Fibroblast of peridontal ligament (primary cell): ENCODE data around the gene TOE1.

ENCODE experiments used
- DNase-seq: peaks from one replicate; pipeline ENCODE4 v3.0.0-alpha.2; 2010; ENCODE audit errors: extremely low read depth

The TOE1 gene

DNA sequence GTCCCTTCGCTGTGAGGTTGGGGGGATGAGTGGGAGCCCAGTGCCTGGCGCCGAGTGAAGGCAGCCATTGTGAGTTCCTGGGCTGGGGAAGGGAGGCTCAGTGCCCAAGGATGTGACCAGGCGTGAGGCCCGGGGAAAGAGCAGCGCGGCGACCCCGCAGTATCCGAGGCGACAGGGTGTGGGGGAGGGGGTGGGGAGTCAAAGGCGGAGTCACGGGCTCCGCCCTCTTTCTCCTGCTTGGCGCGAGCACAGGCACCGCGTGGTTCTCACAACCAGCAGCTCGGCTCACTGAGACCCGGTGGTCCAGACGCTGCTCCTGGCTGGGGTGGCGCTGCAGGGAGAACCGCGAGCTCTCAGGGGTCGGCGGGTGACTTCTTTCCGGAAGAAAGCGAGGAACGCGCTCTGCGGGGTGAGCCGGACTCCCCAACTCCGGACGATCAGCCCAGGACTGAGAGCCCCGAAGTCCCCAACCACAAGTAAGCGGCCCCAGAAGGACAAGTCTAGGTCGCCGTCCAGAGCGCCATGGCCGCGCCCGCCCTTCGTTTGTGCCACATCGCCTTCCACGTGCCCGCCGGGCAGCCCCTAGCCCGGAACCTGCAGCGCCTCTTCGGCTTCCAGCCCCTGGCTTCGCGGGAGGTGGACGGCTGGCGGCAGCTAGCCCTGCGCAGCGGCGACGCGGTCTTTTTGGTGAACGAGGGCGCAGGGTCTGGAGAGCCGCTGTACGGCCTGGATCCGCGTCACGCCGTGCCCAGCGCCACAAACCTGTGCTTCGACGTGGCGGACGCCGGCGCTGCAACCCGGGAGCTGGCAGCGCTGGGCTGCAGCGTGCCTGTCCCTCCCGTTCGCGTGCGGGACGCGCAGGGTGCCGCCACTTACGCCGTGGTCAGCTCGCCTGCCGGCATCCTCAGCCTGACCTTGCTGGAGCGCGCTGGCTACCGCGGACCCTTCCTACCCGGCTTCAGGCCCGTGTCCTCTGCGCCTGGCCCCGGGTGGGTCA lies 13.0 kb upstream of the TOE1 start, which contains the start of gene HPDL:
HPDL (plus strand) TSS at position 269 of the 997 bp plus-strand sequence; CDS start at position 523, 254 bp downstream.
- peak; percentile 32 for DNase-seq

- DNase-seq: no peak
These were observed 12.1 kb upstream of the TOE1 start for GRCh38 chr1:45327644-45328515.

GRCh38 chr1:45328680-45329079 lies 11.3 kb upstream of the TOE1 start:
- DNase-seq: no peak

- DNase-seq: no peak
These were observed 10.5 kb upstream of the TOE1 start for GRCh38 chr1:45329445-45329844.

DNA sequence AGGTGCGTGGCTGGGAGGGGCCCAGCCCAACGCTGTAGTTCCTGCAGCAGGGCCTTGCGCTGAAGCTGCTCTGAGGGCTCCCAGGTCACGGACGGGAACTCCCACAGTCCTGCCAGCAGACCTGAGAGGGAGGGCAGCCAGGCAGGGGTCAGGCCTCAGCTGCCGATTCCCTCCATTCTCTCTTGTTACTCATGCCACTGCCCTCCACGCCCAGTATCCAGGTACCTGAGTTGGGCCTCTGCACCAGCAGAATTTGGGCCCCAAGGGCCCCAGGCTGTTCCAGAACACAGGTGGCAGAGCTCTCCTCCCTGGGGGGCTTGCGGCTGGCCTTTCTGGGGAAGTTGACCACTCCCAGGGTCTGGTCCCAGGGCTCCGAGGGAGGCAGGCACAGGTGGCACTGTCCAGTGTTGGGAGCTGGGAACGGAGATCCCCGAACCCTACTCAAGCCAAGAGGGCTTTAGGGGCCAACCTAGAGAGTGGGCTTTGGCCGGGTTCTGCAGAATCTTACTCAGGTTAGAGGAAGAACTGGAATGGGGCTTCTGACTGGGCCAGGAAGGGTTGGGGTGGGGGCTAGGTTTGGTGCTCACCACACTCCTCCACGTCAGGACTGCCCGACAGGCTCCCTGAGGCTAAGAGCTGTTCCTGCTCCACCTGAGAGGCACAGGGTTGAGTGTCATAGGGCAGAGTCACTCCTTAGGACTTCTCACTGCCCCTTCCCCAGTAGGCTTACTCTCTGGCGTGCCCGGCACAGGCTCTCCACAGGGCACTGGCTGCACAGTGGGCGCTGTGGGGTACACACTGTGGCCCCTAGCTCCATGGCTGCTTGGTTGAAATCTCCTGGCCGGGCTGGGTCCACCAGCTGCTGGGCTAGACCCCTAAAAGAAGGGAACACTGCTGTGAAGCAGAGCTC lies 8.3 kb upstream of the TOE1 start:
- DNase-seq: no peak

DNA sequence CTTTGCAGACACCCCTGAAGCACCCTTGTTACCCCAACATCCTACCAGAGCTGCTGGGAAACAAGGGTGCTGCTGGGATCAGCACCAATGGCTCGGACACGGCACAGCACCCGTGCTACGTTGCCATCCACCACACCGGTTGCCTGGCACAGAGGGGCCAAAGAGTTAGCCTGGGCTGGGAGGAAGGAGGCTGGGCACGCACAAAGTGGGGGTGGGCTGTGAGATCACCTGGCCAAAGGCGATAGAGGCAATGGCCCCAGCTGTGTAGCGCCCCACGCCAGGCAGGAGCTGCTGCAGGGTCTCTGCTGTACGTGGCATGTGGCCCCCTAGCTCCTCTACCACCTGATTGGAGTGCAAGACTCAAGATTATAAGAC lies 7.6 kb upstream of the TOE1 start:
- no peak for DNase-seq

DNA sequence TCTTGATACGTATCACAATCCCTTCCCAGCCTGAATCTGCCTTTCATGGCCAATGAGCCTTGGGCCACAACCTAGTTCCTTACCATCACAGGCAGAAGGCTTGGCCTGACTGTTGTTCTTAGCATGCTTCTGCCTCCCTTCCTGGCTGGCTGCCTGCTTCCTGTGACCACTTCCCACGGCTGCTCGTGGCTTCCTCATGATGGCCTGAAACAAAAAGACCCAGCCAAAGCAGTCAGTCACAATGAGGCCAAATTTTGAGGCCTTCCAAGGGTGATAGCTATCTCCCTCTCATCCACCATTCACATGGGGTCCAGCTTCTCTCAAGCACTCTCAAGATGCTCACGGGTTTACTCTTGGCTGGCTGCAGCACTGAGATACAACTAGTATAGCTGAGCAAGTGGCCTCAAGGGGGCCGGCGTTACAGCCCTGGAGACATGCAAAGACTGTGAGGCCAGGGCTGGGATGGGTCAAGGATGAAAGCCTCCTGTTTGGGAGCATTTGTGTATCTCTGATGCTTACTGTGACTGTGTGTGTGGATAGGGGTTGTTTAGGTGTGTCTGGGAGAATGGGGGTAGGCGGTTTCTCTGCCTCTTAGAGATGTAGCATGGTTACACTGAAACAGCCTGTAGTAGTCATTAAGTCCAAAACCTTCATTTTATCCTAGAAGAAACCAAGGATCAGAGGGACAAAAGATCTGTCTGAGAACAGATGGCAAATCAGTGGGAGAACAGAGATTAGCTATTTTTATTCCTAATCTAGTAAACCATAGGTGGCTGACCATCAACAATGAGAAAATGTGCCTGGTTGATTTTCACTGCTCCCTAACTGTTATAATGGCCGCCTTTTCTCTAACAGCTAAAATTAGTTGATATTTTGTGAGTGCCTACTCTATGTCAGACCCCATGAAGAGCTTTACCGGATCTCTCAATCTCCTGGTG lies 5.4 kb upstream of the TOE1 start:
- DNase-seq: no peak

GRCh38 chr1:45335855-45336324 lies 4.1 kb upstream of the TOE1 start:
- DNase-seq: no peak

DNA sequence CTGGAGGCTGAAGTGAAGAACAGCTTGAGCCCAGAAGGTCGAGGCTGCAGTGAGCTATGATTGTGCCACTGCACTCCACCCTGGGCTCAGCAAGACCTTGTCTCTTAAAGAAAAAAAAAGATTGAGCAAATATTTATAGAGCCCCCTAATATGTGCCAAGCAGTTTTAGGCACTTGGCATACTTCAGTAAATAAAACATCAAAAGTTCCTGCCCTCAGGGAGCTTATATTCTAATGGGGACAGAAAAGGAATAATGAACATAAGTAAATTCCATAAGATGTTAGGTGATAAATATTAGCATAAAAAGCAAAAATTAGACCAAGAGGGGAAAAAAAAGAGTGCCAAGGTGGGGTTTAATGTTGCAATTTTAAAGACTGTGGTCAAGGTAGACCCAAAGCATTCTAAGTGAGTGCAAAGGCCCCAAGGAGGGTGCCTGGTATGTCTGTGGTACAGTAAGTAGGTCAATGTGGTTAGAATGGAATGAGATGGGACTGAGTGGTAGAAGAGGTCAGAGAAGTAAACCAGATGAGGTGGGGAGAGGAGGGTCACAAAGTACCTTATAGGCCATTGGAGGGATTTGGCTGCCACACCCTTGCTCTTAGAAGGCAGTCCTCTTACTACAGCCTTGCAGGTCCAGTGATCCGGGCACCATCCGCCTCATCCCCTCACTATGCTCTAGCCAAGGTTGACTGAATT lies 2.2 kb upstream of the TOE1 start:
- no peak for DNase-seq

- no peak for DNase-seq
These were observed 971 bp downstream of the TOE1 start for GRCh38 chr1:45340816-45341466.

GRCh38 chr1:45344499-45344898 lies 4.5 kb downstream of the TOE1 start:
- no peak for DNase-seq

DNA sequence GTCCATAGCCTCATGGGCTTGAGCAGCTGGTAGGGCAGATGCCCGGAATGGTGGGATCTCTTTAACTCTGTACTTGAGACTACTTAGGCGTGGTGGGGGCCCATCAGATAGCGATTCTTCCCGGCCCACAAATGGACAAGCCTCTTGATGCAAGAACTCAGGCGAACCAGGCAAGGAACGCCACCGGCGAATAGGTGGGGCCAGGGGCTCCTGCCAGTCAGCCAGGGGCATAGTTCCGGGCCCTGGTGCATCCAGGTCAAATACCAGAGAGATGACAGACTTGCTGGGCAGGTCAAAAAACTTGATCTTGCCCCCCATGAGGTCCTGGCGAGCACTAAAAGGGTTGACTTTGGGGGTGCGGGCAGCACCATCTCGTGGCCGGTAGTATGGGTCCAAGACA lies 5.0 kb downstream of the TOE1 start:
- no peak for DNase-seq

DNA sequence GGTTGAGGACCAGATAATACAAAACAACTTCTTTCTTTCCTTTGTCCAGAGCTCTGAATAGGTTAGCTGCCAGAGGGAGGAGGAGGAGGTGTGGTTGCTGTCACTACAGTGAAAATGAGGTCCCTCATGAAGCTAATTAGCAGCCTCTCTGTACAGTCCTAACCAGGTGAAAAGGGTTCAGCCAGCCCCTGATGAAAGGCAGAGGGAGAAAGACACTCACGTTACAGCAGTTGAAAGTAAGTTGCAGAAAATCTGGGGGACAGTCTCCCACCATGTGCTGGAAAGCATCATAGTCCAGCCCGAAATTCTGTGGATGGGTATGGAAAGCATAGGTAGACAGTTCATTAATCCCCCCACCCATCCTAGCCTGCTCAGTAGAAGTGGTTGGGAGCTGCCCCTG lies 6.5 kb downstream of the TOE1 start:
- DNase-seq: no peak

GRCh38 chr1:45348020-45348419 lies 8.1 kb downstream of the TOE1 start:
- no peak for DNase-seq

DNA sequence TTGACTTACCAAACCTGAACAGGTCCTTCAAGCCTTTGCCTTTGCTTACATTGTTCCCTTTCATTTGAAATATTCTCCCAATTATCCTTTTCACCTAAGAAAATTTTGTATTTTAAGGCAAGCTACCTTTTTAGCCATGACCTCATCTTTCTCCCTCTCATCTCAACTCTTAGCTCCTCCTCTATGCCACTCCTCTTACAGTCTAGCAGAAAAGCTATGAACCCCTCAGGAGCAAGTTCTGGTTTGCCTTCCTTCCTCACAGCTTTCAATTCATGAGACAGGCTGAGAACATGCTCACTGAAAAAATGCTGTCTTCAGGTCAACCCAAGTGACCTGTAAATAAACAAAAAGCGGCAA lies 8.6 kb downstream of the TOE1 start:
- no peak for DNase-seq

GRCh38 chr1:45348966-45349677 lies 9.2 kb downstream of the TOE1 start:
- DNase-seq: no peak

- DNase-seq: no peak
These were observed 11.5 kb downstream of the TOE1 start for GRCh38 chr1:45351508-45351907.

- DNase-seq: no peak
These were observed 13.7 kb downstream of the TOE1 start for GRCh38 chr1:45353685-45354084.

- DNase-seq: no peak
These were observed 14.9 kb downstream of the TOE1 start for GRCh38 chr1:45354838-45355237.
